Astrocyte (in vitro differentiated cells and primary cell): ENCODE data around the gene BCL7C.

Experiments used
- CTCF ChIP-seq: IDR thresholded peaks from 2 replicates; pipeline ENCODE4 v1.5.1; 2011; ENCODE audit warnings: low read depth, mild to moderate bottlenecking, inconsistent platforms, low read length, moderate library complexity; ENCODE audit not compliant: insufficient read depth
- EZH2 ChIP-seq: IDR thresholded peaks from 2 replicates; pipeline ENCODE4 v1.6.1; 2012; ENCODE audit warnings: mild to moderate bottlenecking, low read length, inconsistent platforms; ENCODE audit not compliant: insufficient read depth

GRCh38 chr16:30923554-30924075 is 29.7 kb upstream of the BCL7C start, which contains the start of gene FBXL19:
- no peak for TF ChIP-seq CTCF
- no peak for TF ChIP-seq EZH2
